Keratinocyte (primary cell): Measurements from ENCODE around the gene PHF2. TPM values are rescaled to one million over a fixed set of nuclear protein-coding genes. Genes with fewer than 3 reads are reported as not detected.

Experiments used
- DNase-seq: peaks from one replicate; pipeline ENCODE4 v3.0.0-alpha.2; 2011; ENCODE audit warnings: low read depth, missing footprints, low spot score
- FAIRE-seq: peaks from 2 replicates; lab custom pipeline; 2011; peaks lifted over from hg19 to GRCh38; lab: Jason Lieb, UNC
- H2AFZ ChIP-seq: 2 replicates; pipeline ENCODE4 v1.6.0; 2012; ENCODE audit warnings: low read length, control low read depth, inconsistent platforms; ENCODE audit not compliant: control insufficient read depth
- H3K27ac ChIP-seq: 2 replicates; pipeline ENCODE4 v1.5.1; 2011; ENCODE audit warnings: low read length; ENCODE audit not compliant: control insufficient read depth, insufficient read depth
- H3K27me3 ChIP-seq: 3 replicates; pipeline ENCODE4 v1.6.0; 2011; ENCODE audit warnings: low read length; ENCODE audit not compliant: control insufficient read depth, insufficient read depth; ENCODE audit errors: extremely low read depth
- H3K36me3 ChIP-seq, 2 experiments: 2 replicates in 1 of 2; 3 replicates in 1 of 2; pipeline ENCODE4 v1.5.1; 2011; ENCODE audit warnings: low read length in 2 of 2, mild to moderate bottlenecking in 1 of 2; ENCODE audit not compliant: control insufficient read depth in 2 of 2, insufficient read depth in 2 of 2; ENCODE audit errors: extremely low read depth in 1 of 2
- H3K4me1 ChIP-seq: 3 replicates; pipeline ENCODE4 v1.5.1; 2011; ENCODE audit warnings: low read length; ENCODE audit not compliant: control insufficient read depth, insufficient read depth; ENCODE audit errors: extremely low read depth
- H3K4me2 ChIP-seq: 3 replicates; pipeline ENCODE4 v1.6.0; 2011; ENCODE audit warnings: low read depth, low read length; ENCODE audit not compliant: control insufficient read depth, insufficient read depth; ENCODE audit errors: extremely low read depth
- H3K4me3 ChIP-seq, 3 experiments: fragments of 200-600 bp in 1 of 3; sonication (generic) in 1 of 3; 2 replicates in 2 of 3; 3 replicates in 1 of 3; pipeline ENCODE4 v1.5.1; 2011 to 2016; ENCODE audit warnings: low read length in 3 of 3, mild to moderate bottlenecking in 3 of 3, control low read depth in 2 of 3, inconsistent platforms in 1 of 3, low read depth in 1 of 3, mixed read lengths in 1 of 3, mixed run types in 1 of 3, moderate library complexity in 1 of 3; ENCODE audit not compliant: control insufficient read depth in 2 of 3, insufficient read depth in 2 of 3; ENCODE audit errors: extremely low read depth in 1 of 3
- H3K79me2 ChIP-seq: 2 replicates; pipeline ENCODE4 v1.6.0; 2012; ENCODE audit warnings: low read length; ENCODE audit not compliant: control insufficient read depth, insufficient read depth
- H3K9ac ChIP-seq: 3 replicates; pipeline ENCODE4 v1.6.0; 2011; ENCODE audit warnings: low read length; ENCODE audit not compliant: control insufficient read depth, insufficient read depth; ENCODE audit errors: extremely low read depth
- H3K9me1 ChIP-seq: 3 replicates; pipeline ENCODE4 v1.6.0; 2011; ENCODE audit warnings: low read length; ENCODE audit not compliant: control insufficient read depth, insufficient read depth; ENCODE audit errors: extremely low read depth
- H3K9me3 ChIP-seq: 2 replicates; pipeline ENCODE4 v1.5.1; 2012; ENCODE audit warnings: low read depth, low read length; ENCODE audit not compliant: control insufficient read depth
- H4K20me1 ChIP-seq: 3 replicates; pipeline ENCODE4 v1.6.0; 2011; ENCODE audit warnings: low read length; ENCODE audit not compliant: control insufficient read depth, insufficient read depth; ENCODE audit errors: extremely low read depth
- CTCF ChIP-seq, 3 experiments: IDR thresholded peaks in 1 of 3; conservative IDR thresholded peaks in 1 of 3; optimal IDR thresholded peaks in 1 of 3; 2 replicates in 2 of 3; 3 replicates in 1 of 3; pipeline versions ENCODE3 to v1.5.1; 2011; ENCODE audit warnings: low read length in 3 of 3, mild to moderate bottlenecking in 3 of 3, moderate library complexity in 2 of 3, control low read depth in 1 of 3, inconsistent platforms in 1 of 3; ENCODE audit not compliant: insufficient read depth in 2 of 3; ENCODE audit errors: extremely low read depth in 1 of 3
- EZH2 ChIP-seq: IDR thresholded peaks from one replicate; pipeline ENCODE4 v1.6.1; 2012; ENCODE audit warnings: inconsistent platforms, mild to moderate bottlenecking, low read length, moderate library complexity
- dilution Hi-C: fragments of 300-500 bp; cut with MboI; formaldehyde crosslinking; loops from one replicate; pipeline ENCODE4 v1.7.0; 2020; ENCODE audit warnings: low sequenced_read_pairs; ENCODE audit not compliant: extremely low pct_ligation_motif_present
- polyA plus RNA-seq, 5 experiments: library from polyadenylated mRNA; depleted of rRNA in 3 of 5; stranded (reverse) in 3 of 5; stranded (forward) in 1 of 5; unstranded in 1 of 5; fragments of >200 nt; gene quantifications; 1 replicate in 1 of 5; 2 replicates in 3 of 5; 3 replicates in 1 of 5; pipeline versions ENCODE4 v1.2.1 to v1.2.3, GENCODE V29; 2011 to 2012; ENCODE audit warnings: missing spikeins in 2 of 5, low read depth in 1 of 5, low replicate concordance in 1 of 5

The PHF2 gene
- polyA plus RNA-seq, 1 donor (not counting 4 experiments of a cell fraction or from before 2014, with no cell fraction given) = 5.1 TPM

DNA sequence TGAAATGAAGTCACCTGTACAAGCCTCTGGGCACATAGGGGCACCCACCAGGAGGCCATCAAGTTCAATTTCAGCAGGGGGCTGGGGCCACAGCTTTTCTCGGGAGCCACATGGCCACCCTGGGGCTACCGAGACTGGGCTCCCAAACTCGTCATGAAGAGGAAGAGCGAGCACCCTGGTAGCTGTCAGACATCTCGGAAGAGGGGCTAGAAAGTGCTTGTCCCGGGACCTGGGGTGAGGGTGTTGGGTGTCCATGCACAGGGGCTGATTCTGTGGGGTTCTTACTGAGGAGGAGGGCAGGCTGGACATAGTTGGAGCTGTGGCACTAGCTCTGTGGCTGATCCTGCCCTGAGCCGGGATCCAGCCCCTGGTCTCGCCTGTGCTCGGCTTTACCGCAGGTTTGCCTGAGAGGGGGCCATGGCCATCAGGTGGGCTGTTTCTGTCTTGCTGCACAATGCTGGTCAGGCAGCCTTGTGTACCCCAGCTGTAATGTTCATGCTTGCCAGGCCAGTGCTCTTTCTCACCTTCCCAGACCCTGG is 70.3 kb downstream of the PHF2 start:
- Histone ChIP-seq H3K9me1 (no peaks in the 10 kb centered on the region), H3K79me2 (no peaks in the 10 kb centered on the region), H3K9me3 (no peaks in the 10 kb centered on the region), H4K20me1 (no peaks in the 10 kb centered on the region), H2AFZ (no peak overlapping the region), H3K4me3 (no peak overlapping the region), H3K4me2 (no peak overlapping the region), H3K9ac (no peak overlapping the region), H3K27me3 (no peaks in the 10 kb centered on the region), H3K4me1 (no peaks in the 10 kb centered on the region), H3K27ac (no peak overlapping the region), H3K36me3 (peaks cover 8 to 15% of the 10 kb centered on the region in 2 experiments)
- FAIRE-seq (no peak), DNase-seq (no peak)
- dilution Hi-C loops = no loop called here
- TF ChIP-seq EZH2 (no peak), CTCF (optimal IDR thresholded peaks at IDR 0.05 in 1 of 3, IDR thresholded peaks at IDR 0.05 in 1 of 3, conservative IDR thresholded peaks at IDR 0.05 in 1 of 3; ENCODE audit: extremely low read depth in 1 of 3, insufficient read depth in 2 of 3, low read length in 3 of 3) (no peak)

GRCh38 chr9:93648181-93648580 is 71.8 kb downstream of the PHF2 start:
- DNase-seq (no peak), FAIRE-seq (no peak)
- H3K4me3 ChIP-seq = no peak overlapping the region
- peaks cover 6 to 19% of the 10 kb centered on the region in 2 experiments for H3K36me3 ChIP-seq
- no peak overlapping the region for H3K27ac ChIP-seq
- H3K4me2 ChIP-seq = no peak overlapping the region
- H3K79me2 ChIP-seq = no peaks in the 10 kb centered on the region
- dilution Hi-C loops = no loop called here
- no peaks in the 10 kb centered on the region for H4K20me1 ChIP-seq
- TF ChIP-seq EZH2 (no peak), CTCF (optimal IDR thresholded peaks at IDR 0.05 in 1 of 3, IDR thresholded peaks at IDR 0.05 in 1 of 3, conservative IDR thresholded peaks at IDR 0.05 in 1 of 3; ENCODE audit: extremely low read depth in 1 of 3, insufficient read depth in 2 of 3, low read length in 3 of 3) (no peak)
- no peaks in the 10 kb centered on the region for H3K27me3 ChIP-seq
- H3K9ac ChIP-seq = no peak overlapping the region
- H3K4me1 ChIP-seq = no peaks in the 10 kb centered on the region
- H2AFZ ChIP-seq = no peak overlapping the region
- no peaks in the 10 kb centered on the region for H3K9me3 ChIP-seq
- no peaks in the 10 kb centered on the region for H3K9me1 ChIP-seq
